SJCRH30 (cell line): Measurements from ENCODE around the gene DKC1. TPM values are rescaled to one million over a fixed set of nuclear protein-coding genes. Genes with fewer than 3 reads are reported as not detected.
A peak's percentile ranks its signal among the peaks of the same experiment; 100 is the strongest.

ENCODE experiments used
- DNase-seq, 2 experiments: peaks; one replicate each; pipeline ENCODE4 v3.0.0-alpha.2; 2015 to 2020
- H3K27ac ChIP-seq: fragments of 250-450 bp; sonication (Bioruptor Pico); 2 replicates; pipeline ENCODE4 v1.5.1; 2020; ENCODE audit warnings: mild to moderate bottlenecking, moderate library complexity
- H3K27me3 ChIP-seq: fragments of 250-450 bp; sonication (Bioruptor Pico); 2 replicates; pipeline ENCODE4 v1.5.1; 2020; ENCODE audit warnings: mild to moderate bottlenecking, moderate library complexity
- H3K36me3 ChIP-seq: fragments of 250-450 bp; sonication (Bioruptor Pico); 2 replicates; pipeline ENCODE4 v1.5.1; 2020; ENCODE audit warnings: mild to moderate bottlenecking, moderate library complexity
- H3K4me1 ChIP-seq: fragments of 250-450 bp; sonication (Bioruptor Pico); 2 replicates; pipeline ENCODE4 v1.5.1; 2020; ENCODE audit warnings: mild to moderate bottlenecking, moderate library complexity
- H3K4me3 ChIP-seq: fragments of 250-450 bp; sonication (Bioruptor Pico); 2 replicates; pipeline ENCODE4 v1.5.1; 2020; ENCODE audit warnings: mild to moderate bottlenecking, moderate library complexity
- H3K9me3 ChIP-seq: fragments of 250-450 bp; sonication (Bioruptor Pico); replicated peaks from 2 replicates; pipeline ENCODE4 v1.5.1; 2020; ENCODE audit warnings: mild to moderate bottlenecking, moderate library complexity
- total RNA-seq: library from RNA; depleted of rRNA; stranded (reverse); fragments of >200 nt; shearing (Covaris generic); gene quantifications from 2 replicates; pipeline ENCODE4 v1.2.3, GENCODE V29; 2014; rRNA removed

The DKC1 gene
- total RNA-seq = 91.0 and 97.8 TPM in 2 replicates

DNA sequence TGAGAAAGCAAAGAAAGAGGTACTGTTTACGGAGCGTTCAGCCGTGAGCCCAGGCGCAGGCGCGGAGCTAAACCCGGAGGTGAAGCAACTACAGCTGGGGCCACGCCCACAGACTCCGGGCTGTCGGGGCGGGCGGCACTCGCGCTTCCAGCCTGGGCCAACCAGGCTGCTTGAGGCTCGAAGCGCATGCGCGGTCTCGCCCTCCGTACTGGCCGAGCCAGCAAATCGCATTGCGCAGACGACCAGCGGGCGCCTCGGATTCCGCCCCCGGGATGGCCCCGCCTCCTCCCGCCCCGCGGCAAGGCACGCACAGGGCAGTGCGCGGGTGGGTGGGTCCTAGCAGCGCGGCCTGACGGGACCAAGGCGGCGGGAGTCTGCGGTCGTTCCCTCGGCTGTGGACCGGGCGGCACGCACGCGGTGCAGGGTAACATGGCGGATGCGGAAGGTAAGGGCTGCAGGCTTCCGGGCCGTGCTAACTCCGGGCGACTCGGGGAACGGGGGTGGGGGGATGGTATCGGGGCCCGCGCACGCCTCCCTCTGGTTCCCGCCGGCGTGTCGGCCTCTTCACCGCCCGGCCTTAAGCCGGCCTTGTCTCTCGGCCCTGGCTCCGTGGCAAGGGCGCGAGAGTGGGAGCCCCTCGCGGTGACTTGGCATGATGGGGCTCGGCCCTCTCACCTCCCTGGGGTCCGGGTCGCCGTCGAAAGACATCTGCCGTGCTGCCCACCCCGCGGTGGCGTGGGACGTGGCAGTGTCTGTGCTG lies at the start of gene DKC1:
Gene DKC1, plus strand, starts transcription at position 328 of the 760 bp plus-strand sequence. Its CDS starts 102 bp downstream, at position 430.
- H3K9me3 ChIP-seq = no peaks in the 10 kb centered on the region
- H3K27me3 ChIP-seq = no peaks in the 10 kb centered on the region
- peaks cover 23% of the 10 kb centered on the region for H3K36me3 ChIP-seq
- DNase-seq = peak; percentile 95
- peak within 1 kb of the TSS; percentile 90 for H3K4me3 ChIP-seq
- H3K27ac ChIP-seq = peak within 1 kb of the TSS; percentile 86
- no peaks in the 10 kb centered on the region for H3K4me1 ChIP-seq

DNA sequence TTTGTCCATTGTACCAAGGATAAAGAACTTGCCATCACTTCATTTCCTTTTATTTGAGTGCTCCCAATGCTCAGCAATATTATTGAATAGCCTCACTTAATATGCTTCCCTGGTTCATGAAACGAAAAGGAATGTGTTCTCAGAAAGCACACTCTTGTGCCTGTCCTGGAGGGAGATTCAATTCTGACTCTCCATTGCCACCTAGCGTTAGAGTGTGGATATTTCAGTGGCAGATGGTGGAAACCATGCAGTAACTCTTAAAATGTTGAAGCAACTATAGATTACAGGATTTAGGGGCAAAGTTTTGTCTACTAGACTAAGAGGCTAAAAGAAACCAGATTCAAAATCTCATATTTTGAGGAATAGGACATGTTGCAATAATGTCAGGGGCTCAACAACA lies 47.7 kb upstream of the DKC1 start:
- Histone ChIP-seq H3K27ac (no peak overlapping the region), H3K27me3 (no peaks in the 10 kb centered on the region), H3K4me3 (no peak overlapping the region), H3K4me1 (peaks cover 3% of the 10 kb centered on the region; the same call in 1 of the 2 replicates), H3K9me3 (no peaks in the 10 kb centered on the region), H3K36me3 (no peaks in the 10 kb centered on the region)
- peak; percentile 13 to 62 for DNase-seq

DNA sequence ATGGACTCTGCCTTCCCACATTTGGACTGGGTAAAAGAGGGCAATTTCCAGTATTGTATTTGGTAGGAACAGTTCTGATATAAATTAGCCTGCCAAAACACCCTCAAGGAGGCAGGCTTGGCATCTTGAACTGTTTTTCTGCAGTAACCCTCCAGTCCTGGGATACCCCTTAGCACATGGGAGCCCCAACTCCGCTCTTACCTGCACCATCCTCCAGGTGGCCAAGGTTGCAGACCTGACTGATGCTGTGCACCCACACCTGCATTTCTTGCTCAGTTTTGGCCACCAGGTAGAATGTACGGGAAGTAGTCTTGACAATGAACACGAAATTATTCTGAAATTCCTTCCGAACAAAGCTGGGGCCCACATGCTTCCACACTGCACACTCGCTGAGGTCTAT lies 46.8 kb upstream of the DKC1 start:
- H3K9me3 ChIP-seq = no peaks in the 10 kb centered on the region
- H3K27me3 ChIP-seq = no peaks in the 10 kb centered on the region
- no peak overlapping the region for H3K27ac ChIP-seq
- no peaks in the 10 kb centered on the region for H3K36me3 ChIP-seq
- H3K4me3 ChIP-seq = no peak overlapping the region
- H3K4me1 ChIP-seq = peaks cover 3% of the 10 kb centered on the region; the same call in 1 of the 2 replicates
- DNase-seq = no peak

GRCh38 chrX:154717824-154718223 lies 44.8 kb upstream of the DKC1 start:
- no peak overlapping the region for H3K27ac ChIP-seq
- DNase-seq = peak; percentile 63 to 74
- no peaks in the 10 kb centered on the region for H3K36me3 ChIP-seq
- peaks cover 3% of the 10 kb centered on the region; the same call in 1 of the 2 replicates for H3K4me1 ChIP-seq
- H3K4me3 ChIP-seq = no peak overlapping the region
- H3K9me3 ChIP-seq = no peaks in the 10 kb centered on the region
- no peaks in the 10 kb centered on the region for H3K27me3 ChIP-seq

GRCh38 chrX:154718616-154719015 lies 44.0 kb upstream of the DKC1 start:
- Histone ChIP-seq H3K27me3 (no peaks in the 10 kb centered on the region), H3K9me3 (no peaks in the 10 kb centered on the region), H3K4me3 (no peak overlapping the region), H3K4me1 (peaks cover 3% of the 10 kb centered on the region; the same call in 1 of the 2 replicates), H3K36me3 (no peaks in the 10 kb centered on the region), H3K27ac (no peak overlapping the region)
- no peak for DNase-seq

DNA sequence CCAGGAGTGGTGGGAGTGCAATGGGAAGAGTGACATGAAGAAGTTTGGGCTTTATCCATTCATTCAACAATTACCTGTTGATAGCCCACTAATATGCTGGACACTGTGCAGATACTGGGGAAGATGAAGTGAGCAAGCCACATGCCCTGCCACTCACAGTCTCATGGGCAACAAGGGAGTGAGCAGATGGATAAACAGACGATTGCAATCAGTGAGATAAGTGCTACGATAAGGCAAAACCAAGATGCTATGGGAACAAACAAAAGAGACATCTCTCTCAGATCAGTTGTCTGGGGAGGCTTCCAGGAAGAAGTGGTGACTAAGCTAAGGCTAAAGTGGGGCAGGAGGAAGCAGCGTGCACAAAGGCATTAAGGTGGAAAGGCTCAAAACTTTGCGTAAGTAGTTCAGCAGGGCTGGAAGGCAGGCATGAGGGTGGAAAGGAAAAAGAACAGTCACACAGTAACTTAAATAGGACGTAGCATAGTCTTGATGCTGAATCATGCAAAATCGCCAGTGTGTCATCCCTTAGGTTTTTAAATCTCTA lies 43.5 kb upstream of the DKC1 start:
- H3K9me3 ChIP-seq = no peaks in the 10 kb centered on the region
- DNase-seq = no peak
- H3K4me1 ChIP-seq = peaks cover 3% of the 10 kb centered on the region; the same call in 1 of the 2 replicates
- H3K27ac ChIP-seq = no peak overlapping the region
- H3K36me3 ChIP-seq = no peaks in the 10 kb centered on the region
- no peak overlapping the region for H3K4me3 ChIP-seq
- no peaks in the 10 kb centered on the region for H3K27me3 ChIP-seq

GRCh38 chrX:154720067-154720466 lies 42.6 kb upstream of the DKC1 start:
- Histone ChIP-seq H3K4me3 (no peak overlapping the region), H3K27me3 (no peaks in the 10 kb centered on the region), H3K36me3 (no peaks in the 10 kb centered on the region), H3K4me1 (peaks cover 3% of the 10 kb centered on the region; the same call in 1 of the 2 replicates), H3K9me3 (no peaks in the 10 kb centered on the region), H3K27ac (no peak overlapping the region)
- DNase-seq = no peak

- H3K27me3 ChIP-seq = no peaks in the 10 kb centered on the region
- H3K4me3 ChIP-seq = no peak overlapping the region
- no peaks in the 10 kb centered on the region for H3K36me3 ChIP-seq
- no peak for DNase-seq
- H3K4me1 ChIP-seq = peaks cover 3% of the 10 kb centered on the region; the same call in 1 of the 2 replicates
- no peaks in the 10 kb centered on the region for H3K9me3 ChIP-seq
- no peak overlapping the region for H3K27ac ChIP-seq
These were observed 41.5 kb upstream of the DKC1 start for GRCh38 chrX:154721155-154721554.

DNA sequence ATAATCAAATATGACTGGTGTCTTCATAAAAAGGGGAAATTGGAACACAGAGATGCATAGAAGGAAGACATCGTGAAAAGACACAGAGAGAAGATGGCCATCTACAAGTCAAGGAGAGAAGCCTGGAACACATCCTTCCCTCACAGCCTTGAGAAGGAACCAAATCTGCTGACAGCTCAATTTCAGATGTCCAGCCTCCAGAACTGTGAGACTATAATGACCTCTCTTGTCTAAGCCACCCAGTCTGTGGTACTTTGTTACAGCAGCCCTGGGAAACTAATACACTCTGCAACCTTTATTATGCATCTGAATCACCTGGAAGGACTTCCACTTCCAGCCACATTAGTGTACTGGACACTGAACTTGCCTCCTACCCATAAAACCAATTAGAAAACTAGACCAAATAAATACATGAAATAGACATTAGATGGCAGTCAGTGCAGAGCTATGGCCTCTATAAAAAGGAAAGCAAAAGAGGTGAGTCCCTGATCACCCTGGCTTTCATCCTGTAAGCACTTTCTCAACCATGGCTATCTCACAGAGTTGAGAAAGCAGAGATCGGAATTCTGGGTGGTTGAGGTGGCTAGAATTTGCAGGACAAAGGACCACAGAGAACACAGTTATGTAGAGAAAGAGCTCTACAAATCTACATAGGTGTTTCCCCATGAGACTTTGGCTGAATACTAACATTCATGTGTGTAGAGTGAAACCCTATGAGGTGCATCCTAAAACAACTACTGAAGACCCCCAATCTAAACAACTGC lies 37.5 kb upstream of the DKC1 start:
- no peak for DNase-seq

GRCh38 chrX:154727418-154727817 lies 35.2 kb upstream of the DKC1 start:
- Histone ChIP-seq H3K9me3 (no peaks in the 10 kb centered on the region), H3K27ac (peak overlapping the region; percentile 39; the same call in 1 of the 2 replicates), H3K27me3 (no peaks in the 10 kb centered on the region), H3K36me3 (no peaks in the 10 kb centered on the region), H3K4me1 (peaks cover 6% of the 10 kb centered on the region; the same call in 1 of the 2 replicates), H3K4me3 (no peak overlapping the region)
- no peak for DNase-seq

More for the DNA sequence above, 37.5 kb upstream of the DKC1 start:
- no peak overlapping the region for H3K4me3 ChIP-seq
- no peaks in the 10 kb centered on the region for H3K9me3 ChIP-seq
- H3K4me1 ChIP-seq = peaks cover 6% of the 10 kb centered on the region; the same call in 1 of the 2 replicates
- H3K27ac ChIP-seq = no peak overlapping the region
- H3K36me3 ChIP-seq = no peaks in the 10 kb centered on the region
- no peaks in the 10 kb centered on the region for H3K27me3 ChIP-seq

- H3K4me1 ChIP-seq = peaks cover 6% of the 10 kb centered on the region; the same call in 1 of the 2 replicates
- H3K9me3 ChIP-seq = no peaks in the 10 kb centered on the region
- no peak overlapping the region for H3K4me3 ChIP-seq
- peak overlapping the region; percentile 39; the same call in 1 of the 2 replicates for H3K27ac ChIP-seq
- DNase-seq = peak; percentile 20 to 31
- H3K27me3 ChIP-seq = no peaks in the 10 kb centered on the region
- H3K36me3 ChIP-seq = no peaks in the 10 kb centered on the region
These were observed 34.8 kb upstream of the DKC1 start for GRCh38 chrX:154727871-154728270.

- Histone ChIP-seq H3K4me1 (peaks cover 6% of the 10 kb centered on the region; the same call in 1 of the 2 replicates), H3K36me3 (no peaks in the 10 kb centered on the region), H3K27ac (no peak overlapping the region), H3K4me3 (no peak overlapping the region), H3K27me3 (no peaks in the 10 kb centered on the region), H3K9me3 (no peaks in the 10 kb centered on the region)
- no peak for DNase-seq
These were observed 34.1 kb upstream of the DKC1 start for GRCh38 chrX:154728431-154729190.

DNA sequence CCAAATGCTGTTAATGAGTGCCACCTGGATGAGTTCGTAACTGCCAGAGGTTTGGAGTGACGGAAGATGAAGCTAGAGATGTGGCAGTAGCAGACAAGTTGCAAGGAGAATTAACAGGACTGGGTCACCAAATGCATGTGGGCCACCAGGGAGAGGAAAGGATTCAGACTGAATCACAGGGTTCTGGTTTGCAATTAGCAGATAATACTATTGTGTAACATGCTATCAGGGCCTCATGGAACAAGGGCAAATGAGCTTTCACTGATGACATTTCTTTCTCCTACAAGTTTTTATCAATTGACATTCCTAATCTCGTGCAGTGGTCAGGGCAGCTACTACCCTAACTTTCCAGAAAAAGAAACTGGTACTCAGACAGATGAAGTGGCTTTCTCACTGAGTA lies 33.2 kb upstream of the DKC1 start:
- no peak overlapping the region for H3K4me3 ChIP-seq
- DNase-seq = no peak
- H3K27me3 ChIP-seq = no peaks in the 10 kb centered on the region
- no peaks in the 10 kb centered on the region for H3K36me3 ChIP-seq
- no peaks in the 10 kb centered on the region for H3K9me3 ChIP-seq
- peaks cover 6% of the 10 kb centered on the region; the same call in 1 of the 2 replicates for H3K4me1 ChIP-seq
- H3K27ac ChIP-seq = no peak overlapping the region

GRCh38 chrX:154730253-154730891 lies 32.3 kb upstream of the DKC1 start:
- no peaks in the 10 kb centered on the region for H3K9me3 ChIP-seq
- H3K36me3 ChIP-seq = no peaks in the 10 kb centered on the region
- no peak for DNase-seq
- no peaks in the 10 kb centered on the region for H3K27me3 ChIP-seq
- H3K4me3 ChIP-seq = no peak overlapping the region
- no peak overlapping the region for H3K27ac ChIP-seq
- peaks cover 6% of the 10 kb centered on the region; the same call in 1 of the 2 replicates for H3K4me1 ChIP-seq
